Epithelial cell of esophagus (primary cell): ENCODE data around the gene TLE1.
A peak's percentile ranks its signal among the peaks of the same experiment; 100 is the strongest.

Source experiments
- DNase-seq: peaks from one replicate; pipeline ENCODE4 v3.0.0; 2010; ENCODE audit warnings: low read depth
- H3K4me3 ChIP-seq: 2 replicates; pipeline ENCODE4 v1.5.1; 2011; ENCODE audit warnings: mild to moderate bottlenecking, low read length, control low read depth
- TF ChIP-seq, protein P1 (sequence below): IDR thresholded peaks from 2 replicates; pipeline ENCODE4 v1.5.1; 2011; ENCODE audit warnings: low read depth, mild to moderate bottlenecking, low read length, control low read depth, inconsistent platforms; ENCODE audit not compliant: insufficient read depth; ENCODE audit errors: missing control alignments

TLE1 gene

DNA sequence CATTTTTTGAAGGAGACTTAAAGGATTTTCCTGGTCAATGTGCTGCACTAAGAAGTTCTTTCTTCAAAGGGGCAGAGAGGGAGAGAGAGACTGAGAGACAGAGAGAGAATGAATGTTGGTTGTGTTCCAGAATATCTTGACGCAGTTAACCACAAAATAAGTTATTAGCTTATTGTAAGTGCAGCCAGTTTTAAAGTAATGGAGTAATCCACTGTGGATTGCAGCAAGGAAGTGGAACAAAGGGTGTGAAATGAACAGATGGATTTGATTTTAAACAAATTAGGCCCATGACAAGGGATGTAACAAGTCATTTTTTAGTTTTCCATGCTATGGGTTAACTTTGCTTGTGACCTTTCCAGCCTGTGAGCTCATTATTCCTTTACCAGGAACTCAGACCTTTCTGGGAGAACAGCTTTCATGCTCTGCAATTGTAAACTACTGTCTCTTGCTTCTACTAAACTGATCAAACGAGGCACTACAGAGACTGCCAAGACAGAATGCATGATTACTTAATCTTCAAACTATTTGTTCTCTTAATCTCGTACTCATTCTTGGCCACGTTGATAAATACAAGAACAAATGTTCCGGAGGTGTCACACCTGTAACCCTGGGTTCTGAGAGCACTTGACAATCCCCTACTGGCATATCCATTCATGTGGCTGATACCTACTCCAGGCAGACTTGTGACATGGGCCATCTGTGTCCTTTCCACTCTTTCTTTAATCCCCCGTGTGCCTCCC is 131.1 kb downstream of the TLE1 start:
- no peak overlapping the region for H3K4me3 ChIP-seq
- peak; percentile 46 for DNase-seq
- TF ChIP-seq, protein P1, sequence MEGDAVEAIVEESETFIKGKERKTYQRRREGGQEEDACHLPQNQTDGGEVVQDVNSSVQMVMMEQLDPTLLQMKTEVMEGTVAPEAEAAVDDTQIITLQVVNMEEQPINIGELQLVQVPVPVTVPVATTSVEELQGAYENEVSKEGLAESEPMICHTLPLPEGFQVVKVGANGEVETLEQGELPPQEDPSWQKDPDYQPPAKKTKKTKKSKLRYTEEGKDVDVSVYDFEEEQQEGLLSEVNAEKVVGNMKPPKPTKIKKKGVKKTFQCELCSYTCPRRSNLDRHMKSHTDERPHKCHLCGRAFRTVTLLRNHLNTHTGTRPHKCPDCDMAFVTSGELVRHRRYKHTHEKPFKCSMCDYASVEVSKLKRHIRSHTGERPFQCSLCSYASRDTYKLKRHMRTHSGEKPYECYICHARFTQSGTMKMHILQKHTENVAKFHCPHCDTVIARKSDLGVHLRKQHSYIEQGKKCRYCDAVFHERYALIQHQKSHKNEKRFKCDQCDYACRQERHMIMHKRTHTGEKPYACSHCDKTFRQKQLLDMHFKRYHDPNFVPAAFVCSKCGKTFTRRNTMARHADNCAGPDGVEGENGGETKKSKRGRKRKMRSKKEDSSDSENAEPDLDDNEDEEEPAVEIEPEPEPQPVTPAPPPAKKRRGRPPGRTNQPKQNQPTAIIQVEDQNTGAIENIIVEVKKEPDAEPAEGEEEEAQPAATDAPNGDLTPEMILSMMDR: no peak

DNA sequence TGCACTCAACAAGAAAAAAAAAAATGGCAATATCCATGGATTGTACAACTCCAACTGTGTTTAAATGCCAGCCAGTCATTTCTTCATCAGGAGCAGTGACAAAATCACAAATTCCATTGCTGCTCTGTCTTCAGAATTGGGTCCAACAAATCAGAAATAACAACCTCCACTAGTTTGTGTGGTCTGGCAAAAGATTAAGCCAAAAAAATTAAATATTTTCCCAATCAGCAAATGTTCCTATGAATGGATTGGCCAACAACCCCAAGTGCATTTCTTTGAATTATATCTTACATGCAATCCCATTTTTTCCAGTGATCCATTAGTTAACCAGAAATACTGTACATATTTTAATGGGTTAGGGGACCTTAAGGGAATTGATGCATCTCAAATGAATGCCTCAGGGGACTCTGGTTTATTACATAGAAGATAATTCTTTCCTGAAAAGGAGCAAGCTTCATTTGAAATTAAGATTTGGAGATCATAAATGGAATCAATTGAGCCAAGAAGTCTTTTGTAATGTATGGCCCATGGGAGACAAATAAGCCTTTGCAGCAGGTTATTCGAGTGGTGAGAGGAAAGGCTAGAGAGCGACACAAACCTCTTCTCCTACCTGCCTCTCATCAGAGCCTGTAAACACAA is 131.8 kb downstream of the TLE1 start:
- H3K4me3 ChIP-seq: no peak overlapping the region
- TF ChIP-seq, protein P1: no peak
- DNase-seq: no peak

DNA sequence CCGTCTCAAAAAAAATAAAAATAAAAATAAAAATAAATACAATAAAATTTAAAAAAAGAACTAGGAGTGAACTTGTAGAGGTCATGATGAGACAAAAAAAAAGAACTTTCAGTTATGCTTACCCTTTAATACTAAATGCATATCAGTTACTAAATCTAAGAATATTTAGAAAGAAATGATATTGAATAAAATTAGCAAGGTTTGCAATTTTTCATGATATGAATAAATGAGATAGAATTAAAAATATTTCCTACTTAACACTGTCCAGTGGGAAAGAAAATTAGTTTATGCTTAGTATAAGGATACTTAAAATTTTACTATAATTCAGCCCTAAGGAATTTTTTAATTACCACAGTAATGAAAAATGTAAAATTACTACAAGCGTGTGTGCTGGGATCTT is 132.4 kb downstream of the TLE1 start:
- H3K4me3 ChIP-seq: no peak overlapping the region
- TF ChIP-seq, protein P1: no peak
- DNase-seq: no peak

DNA sequence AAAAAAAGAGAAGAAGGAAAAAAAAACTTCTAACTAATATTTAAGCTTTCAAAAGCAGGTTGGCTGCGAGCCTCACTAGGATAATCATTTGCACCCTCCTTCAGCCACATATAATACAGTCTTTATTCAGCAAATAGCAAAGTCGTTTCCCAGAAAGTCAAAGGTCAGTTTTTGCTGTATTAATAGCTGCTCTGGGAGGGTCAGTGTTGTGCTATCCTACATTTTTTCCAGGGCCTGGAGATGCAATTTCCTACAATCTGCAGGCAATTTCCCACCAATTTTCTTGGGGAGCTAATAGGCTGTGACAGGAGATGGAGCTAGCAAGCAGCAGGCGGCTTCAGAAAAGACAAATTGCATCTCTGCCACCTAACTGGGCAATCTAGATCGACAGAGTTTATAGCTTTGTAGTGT is 136.8 kb downstream of the TLE1 start:
- no peak for DNase-seq
- TF ChIP-seq, protein P1: no peak
- no peak overlapping the region for H3K4me3 ChIP-seq

DNA sequence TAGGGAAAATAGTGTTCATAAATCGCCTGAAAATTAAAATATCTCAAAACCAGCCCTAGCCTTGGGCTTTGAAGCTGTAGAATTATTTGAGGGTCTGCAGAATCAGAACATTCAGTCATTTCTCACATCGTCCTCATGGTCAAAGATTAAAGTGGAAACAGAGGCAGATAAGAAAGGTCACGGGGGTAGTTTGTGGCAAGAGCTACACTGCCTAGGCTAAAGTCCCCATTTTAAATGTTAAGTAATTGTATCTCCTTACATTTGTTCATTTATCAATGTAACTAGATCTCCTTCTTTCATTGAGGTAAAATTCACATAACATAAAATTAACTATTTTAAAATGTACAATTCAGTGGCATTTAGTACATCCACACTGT is 139.2 kb downstream of the TLE1 start:
- DNase-seq: no peak
- TF ChIP-seq, protein P1: no peak
- H3K4me3 ChIP-seq: no peak overlapping the region

DNA sequence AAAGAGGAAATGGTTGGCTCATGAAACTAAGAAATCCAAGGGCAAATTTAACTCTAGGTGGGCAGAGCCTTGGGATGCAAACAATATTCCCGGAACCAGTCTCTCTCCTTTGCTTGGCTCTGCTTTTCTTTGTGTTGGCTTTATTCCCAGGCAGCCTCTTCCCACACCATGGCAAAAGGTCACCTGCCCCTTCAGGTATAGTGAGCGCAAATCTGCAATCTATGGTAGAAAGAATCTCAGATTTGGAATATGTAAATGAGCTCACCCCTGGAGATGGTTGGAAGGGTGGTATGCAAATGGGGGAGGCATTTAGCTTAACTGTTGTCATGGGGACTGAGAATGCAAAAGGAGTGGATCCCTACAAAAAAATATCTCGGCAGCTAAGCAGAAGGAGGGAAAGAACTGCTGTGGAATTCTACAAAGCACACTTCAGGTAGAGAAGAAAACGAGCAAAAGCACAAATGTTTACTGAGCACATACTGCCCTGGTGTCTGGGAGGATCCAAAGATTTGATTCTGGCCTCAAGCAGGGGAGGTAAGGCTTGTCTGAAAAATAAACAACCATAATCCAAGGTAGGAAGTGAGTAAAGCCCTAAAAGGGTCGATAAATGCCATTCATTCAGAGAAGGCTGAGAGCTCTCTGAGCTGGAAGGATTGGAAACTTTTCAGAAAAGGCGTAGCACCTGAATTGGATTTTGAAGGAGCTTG is 139.7 kb downstream of the TLE1 start:
- no peak for DNase-seq
- no peak overlapping the region for H3K4me3 ChIP-seq
- TF ChIP-seq, protein P1: no peak
